Fibroblast of peridontal ligament (primary cell): ENCODE data around the gene LCMT1.
A peak's percentile ranks its signal among the peaks of the same experiment; 100 is the strongest.

Experiments
- DNase-seq: peaks from one replicate; pipeline ENCODE4 v3.0.0-alpha.2; 2010; ENCODE audit errors: extremely low read depth

Gene LCMT1

DNA sequence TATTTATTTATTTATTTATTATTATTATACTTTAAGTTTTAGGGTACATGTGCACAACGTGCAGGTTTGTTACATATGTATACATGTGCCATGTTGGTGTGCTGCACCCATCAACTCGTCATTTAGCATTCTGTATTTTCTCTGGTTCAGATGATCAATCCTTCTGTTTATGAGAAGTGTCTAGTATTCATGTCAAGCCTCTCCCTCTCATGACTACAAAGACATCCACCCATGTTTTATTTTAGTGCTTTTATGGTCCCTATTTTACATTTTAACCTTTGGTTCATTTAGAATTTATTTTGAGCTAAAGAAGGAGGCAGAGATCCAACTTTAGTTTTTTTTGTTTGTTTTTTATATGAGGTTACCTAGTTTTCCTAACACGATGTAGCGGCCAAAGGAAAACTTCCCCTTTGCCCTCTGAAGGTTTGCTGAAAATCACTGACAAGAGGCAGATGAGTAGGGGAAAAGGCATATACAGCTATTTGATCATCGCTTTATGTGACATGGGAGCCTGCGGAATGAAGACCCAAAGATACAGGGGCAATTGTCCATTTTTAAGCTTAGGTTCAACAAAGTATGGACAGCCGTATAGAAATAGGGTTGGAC lies 82.8 kb downstream of the LCMT1 start:
- no peak for DNase-seq

DNA sequence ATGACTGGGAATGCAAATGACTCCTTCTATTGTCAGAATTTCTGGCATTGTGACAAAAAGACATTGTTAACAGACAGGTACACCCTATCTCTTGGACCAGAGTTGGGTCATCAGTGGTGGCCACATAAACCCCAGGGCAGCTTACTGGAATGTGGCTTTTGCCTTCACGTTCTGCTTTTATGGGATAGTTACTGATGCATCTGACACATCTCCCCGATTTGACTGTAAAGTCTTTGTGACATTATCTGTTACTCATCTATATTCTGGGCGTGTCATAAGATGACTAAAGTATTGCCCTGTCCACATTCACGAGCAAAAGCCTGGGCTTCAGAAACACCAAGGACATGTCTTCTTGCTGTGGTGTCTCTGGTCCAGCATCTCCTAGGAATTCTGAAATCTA lies 86.5 kb downstream of the LCMT1 start:
- DNase-seq, result no peak

DNA sequence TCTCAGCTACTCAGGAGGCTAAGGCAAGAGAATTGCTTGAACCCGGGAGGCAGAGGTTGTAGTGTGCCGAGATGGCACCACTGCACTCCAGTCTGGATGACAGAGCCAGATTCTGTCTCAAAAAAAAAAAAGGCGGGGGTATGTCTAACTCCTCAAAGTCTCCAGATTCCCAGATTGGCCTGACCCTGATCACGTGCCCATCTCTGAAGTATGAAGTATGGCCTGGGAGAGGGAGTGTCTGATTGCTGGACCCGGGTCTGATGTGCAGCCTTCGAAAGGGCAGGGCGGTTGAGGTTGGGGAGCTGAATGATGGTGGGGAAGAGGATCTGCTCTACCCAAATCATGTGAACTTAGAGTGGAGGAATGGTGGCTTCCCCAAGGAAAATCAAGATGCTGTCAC lies 87.9 kb downstream of the LCMT1 start:
- DNase-seq, result no peak

DNA sequence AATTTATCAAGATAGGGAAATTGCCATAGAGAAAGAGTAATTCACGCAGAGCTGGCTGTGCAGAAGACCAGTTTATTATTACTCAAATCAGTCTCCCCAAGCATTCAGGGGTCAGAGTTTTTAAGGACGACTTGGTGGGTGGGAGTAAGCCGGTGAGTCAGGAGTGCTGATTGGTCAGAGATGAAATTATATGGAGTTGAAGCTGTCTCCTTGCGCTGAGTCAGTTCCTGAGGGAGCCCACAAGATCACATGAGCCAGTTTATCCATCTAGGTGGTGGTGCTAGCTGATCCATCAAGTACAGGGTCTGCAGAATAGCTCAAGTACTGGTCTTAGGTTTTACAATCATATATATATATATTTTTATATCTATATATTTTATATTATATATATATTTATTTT lies 99.2 kb downstream of the LCMT1 start:
- DNase-seq, result peak; percentile 25

DNA sequence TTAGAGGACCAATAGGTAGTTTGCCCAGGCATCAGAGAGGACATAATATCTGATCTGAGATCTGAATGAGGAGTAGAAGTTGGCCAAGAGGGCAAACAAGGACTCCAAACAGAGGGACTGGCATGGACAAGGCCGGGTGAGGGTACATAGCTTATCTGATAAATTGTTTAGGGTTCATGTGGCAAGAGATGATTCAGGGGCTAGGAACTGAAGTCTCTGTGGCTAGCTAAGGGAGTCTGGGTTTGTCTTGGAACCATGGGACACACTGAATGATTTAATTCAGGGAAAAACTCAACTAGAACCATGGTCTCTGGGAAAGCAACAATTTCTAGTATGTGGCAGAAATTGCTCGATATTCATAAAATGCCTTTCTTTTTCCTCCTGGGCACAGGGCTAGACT lies 101.1 kb downstream of the LCMT1 start:
- DNase-seq, result no peak

DNA sequence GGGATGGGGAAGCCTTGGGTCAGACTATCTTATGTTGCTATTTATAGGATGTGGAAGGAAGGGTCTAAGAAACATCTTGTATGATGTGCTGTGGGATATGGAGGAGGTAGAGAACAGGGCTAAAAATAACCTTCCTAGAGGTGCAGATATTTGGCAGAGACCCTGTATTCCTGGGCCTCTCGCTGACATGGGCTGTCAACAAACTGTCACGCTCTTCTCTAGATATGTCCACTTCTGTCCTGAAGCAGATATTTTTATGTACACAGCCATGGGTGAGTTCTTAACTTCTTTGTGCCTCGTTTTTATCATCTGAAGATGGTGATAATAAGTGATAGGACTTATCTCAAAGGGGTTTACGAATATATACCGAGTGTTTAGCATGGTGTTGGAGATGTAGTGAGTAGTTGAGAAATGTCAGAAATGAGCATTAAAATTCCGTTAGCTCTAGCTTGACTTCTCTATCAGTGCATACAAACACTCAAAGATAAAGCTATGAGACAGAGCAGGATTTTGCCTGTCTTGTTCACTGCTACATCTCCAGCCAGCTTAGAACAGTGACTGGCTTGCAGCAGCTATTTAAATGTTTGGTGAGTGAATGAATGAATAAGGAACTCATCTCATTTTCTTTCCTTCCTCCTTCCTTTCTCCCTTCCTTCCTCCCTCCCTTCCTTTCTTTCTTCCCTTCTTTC lies 102.3 kb downstream of the LCMT1 start:
- DNase-seq, result no peak

DNA sequence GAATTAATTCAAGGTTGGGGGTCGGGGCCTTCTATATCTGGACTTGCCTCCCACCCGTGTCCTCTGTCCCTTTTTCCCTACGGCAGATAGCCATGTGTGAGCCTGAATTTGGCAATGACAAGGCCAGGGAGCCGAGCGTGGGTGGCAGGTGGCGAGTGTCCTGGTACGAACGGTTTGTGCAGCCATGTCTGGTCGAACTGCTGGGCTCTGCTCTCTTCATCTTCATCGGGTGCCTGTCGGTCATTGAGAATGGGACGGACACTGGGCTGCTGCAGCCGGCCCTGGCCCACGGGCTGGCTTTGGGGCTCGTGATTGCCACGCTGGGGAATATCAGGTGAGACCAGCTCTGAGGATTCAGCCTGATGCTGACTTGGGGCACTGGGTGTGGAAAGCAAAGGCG lies 105.6 kb downstream of the LCMT1 start:
- DNase-seq, result no peak

DNA sequence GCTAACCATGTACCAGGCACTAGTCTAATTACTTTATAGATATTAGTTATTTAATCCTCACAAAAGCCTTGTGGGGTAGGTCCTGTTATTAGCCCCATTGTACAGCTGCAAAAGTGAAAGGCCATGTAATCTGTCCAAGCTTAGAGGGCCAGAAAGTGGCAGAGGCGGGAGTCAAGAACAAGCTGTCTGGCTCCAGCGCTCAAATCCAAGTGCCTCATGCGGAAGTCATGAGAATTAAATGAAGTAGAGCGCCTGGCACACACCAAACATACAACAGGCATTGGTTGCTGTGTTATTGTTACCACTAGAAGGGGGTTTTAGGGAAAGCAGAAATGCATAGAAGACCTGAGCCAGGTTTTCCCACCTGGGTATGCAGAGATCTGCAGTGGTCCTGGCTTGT lies 106.4 kb downstream of the LCMT1 start:
- no peak for DNase-seq

DNA sequence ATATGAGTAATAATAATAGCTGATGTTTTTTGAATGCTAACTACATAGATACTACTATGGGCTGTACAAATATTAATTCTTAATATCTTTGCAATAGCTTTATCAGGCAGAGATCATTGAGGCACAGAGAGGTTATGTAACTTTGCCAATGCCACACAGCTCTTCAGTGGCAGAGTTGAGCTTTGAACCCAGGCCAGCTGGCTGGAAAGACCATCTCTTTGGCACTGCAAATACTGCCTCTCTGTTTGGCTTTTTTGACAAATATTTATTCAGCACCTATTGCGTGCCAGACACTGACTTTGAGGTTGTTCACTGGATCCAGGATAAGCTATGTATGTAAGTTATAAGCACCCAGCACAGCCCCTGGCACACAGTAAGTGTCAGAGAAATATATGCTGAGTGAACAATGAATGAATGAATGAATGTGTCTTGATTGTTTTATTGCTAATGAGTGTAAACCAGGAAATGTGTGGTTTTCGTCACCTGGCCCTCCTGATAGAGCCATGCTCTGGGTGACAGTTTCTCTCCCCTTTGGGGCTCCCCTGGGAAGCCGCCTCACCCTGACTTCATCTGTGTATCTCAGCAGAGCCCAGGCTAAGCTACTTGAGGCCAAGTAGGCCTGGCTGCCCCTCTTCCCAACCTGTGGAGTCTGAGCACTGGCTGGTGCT lies 107.7 kb downstream of the LCMT1 start:
- DNase-seq, result no peak

DNA sequence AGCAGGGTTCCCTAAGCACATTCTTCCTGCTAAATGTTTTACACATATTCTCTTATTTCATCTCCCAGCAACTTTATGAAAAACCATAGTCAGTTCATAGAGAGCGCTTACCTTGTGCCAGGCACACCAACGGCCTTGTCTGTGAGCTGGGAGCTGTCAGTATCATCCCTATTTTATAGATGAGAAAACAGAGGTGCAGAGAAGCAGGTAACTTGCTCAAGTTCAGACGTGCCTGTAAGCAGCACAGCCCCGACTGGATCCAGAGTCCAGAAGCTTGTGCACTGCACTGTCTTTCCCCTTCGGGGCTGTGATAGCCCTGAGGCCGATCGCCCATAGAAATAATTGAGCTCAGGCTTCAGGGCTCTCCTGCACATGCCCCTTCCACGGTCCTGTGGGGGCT lies 111.4 kb downstream of the LCMT1 start:
- DNase-seq, result no peak

DNA sequence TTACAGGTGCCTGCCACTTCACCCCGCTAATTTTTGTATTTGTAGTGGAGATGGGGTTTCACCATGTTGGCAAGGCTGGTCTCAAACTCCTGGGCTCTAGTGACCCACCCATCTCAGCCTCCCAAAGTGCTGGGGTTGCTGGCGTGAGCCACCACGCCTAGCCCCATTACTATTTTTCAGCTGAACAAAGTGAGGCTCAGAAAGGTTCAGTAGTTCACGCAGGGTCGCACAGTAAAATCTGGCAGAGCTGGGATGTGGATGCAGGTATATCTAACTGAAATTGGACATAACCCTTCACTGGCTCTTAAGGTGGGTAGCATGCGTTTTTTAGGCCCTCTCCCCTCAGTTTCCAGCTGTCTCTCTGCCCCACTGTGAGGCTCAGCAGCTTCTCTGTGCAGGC lies 112.4 kb downstream of the LCMT1 start:
- no peak for DNase-seq

DNA sequence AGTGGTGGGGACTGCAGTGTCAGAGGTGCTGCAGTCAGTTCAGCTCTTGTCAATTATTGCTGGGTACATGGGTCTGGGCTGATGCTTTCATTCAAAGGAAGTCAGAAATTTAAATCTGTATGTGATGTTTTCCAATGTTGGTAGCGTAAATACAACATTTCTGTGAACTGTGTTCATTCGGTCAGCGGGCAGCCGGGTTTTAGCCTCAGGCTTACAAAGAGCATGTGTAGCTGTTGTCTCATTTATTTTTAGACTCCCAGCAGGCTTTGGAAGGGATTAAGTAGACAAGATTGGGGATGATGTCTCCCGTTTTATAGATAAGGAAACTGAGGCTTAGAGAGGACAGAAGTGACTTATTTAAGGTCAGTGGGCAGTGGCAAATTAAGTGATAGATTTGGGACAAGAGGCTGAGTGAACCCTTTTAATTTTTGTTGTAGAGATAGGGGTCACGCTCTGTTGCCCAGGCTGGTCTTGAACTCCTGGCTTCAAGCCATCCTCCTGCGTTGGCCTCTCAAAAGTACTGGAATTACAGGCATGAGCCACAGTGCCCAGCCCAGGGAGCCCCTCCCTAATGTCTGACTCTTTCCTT lies 113.3 kb downstream of the LCMT1 start:
- no peak for DNase-seq
